IMR-90 (cell line): ENCODE results near the gene BTBD3. TPM values are rescaled to one million over a fixed set of nuclear protein-coding genes. Genes with fewer than 3 reads are reported as not detected.

Experiments
- ATAC-seq: fragments of 200-7000 bp; cut with Tn5 transposase; 2 replicates; pipeline ENCODE4 v1.9.1; 2020; ENCODE audit warnings: low read depth, mild to moderate bottlenecking, moderate library complexity
- BruUV-seq: library from RNA; stranded (reverse); fragments of 400-500 nt; replicated peaks from 2 replicates; lab custom pipeline; 2021; lab: Mats Ljungman, UMichigan
- CTCF ChIA-PET: fragments of 300-600 bp; formaldehyde crosslinking; extraction: SDS; loops from one replicate; lab custom pipeline; 2021; ENCODE audit warnings: antibody characterized with exemption; lab: Yijun Ruan, JAX
- POLR2A ChIA-PET: fragments of 300-600 bp; sonication (Branson Sonifier 250); formaldehyde crosslinking; loops from one replicate; lab custom pipeline; 2022; ENCODE audit warnings: antibody characterized with exemption; ENCODE audit not compliant: unreplicated experiment; lab: Charles Lee
- DNase-seq: peaks from one replicate; pipeline ENCODE4 v3.0.0; 2013
- H2AFZ ChIP-seq: replicated peaks from 2 replicates; pipeline ENCODE3; 2013; ENCODE audit warnings: low read length, mild to moderate bottlenecking; ENCODE audit not compliant: poor library complexity
- H2AK5ac ChIP-seq: 2 replicates; pipeline ENCODE4 v1.6.1; 2013; ENCODE audit warnings: low read depth, low read length, inconsistent platforms
- H2AK9ac ChIP-seq: replicated peaks from 2 replicates; pipeline ENCODE3; 2013; ENCODE audit warnings: mild to moderate bottlenecking, low read depth, low read length, moderate library complexity; ENCODE audit not compliant: poor library complexity
- H2BK120ac ChIP-seq: 2 replicates; pipeline ENCODE4 v1.6.1; 2013; ENCODE audit warnings: low read depth, low read length, inconsistent platforms
- H2BK15ac ChIP-seq: 3 replicates; pipeline ENCODE4 v1.6.1; 2013; ENCODE audit warnings: low read depth, low read length, inconsistent platforms
- H2BK20ac ChIP-seq: 2 replicates; pipeline ENCODE4 v1.6.1; 2013; ENCODE audit warnings: low read depth, mild to moderate bottlenecking, inconsistent platforms, low read length, moderate library complexity
- H2BK5ac ChIP-seq: 2 replicates; pipeline ENCODE4 v1.6.1; 2013; ENCODE audit warnings: mild to moderate bottlenecking, low read depth, low read length, inconsistent platforms; ENCODE audit not compliant: poor library complexity, severe bottlenecking
- H3K14ac ChIP-seq: replicated peaks from 2 replicates; pipeline ENCODE4 v1.6.1; 2013; ENCODE audit warnings: low read depth, low read length, inconsistent platforms
- H3K18ac ChIP-seq: 2 replicates; pipeline ENCODE4 v1.6.1; 2013; ENCODE audit warnings: low read depth, low read length, control low read depth
- H3K23ac ChIP-seq: 2 replicates; pipeline ENCODE4 v1.6.1; 2013; ENCODE audit warnings: low read depth, low read length, inconsistent platforms
- H3K27ac ChIP-seq: 2 replicates; pipeline ENCODE4 v1.5.1; 2013; ENCODE audit warnings: mild to moderate bottlenecking, control low read depth, low read length; ENCODE audit not compliant: insufficient read depth
- H3K27me3 ChIP-seq: 2 replicates; pipeline ENCODE4 v1.6.1; 2013; ENCODE audit warnings: low read length; ENCODE audit not compliant: control insufficient read depth, insufficient read depth
- H3K36me3 ChIP-seq: 2 replicates; pipeline ENCODE4 v1.6.1; 2013; ENCODE audit warnings: low read length, mixed read lengths; ENCODE audit not compliant: control insufficient read depth, insufficient read depth
- H3K4ac ChIP-seq: 2 replicates; pipeline ENCODE4 v1.6.1; 2013; ENCODE audit warnings: low read depth, low read length, inconsistent platforms
- H3K4me1 ChIP-seq: 2 replicates; pipeline ENCODE4 v1.6.1; 2013; ENCODE audit warnings: low read length, mixed read lengths; ENCODE audit not compliant: control insufficient read depth, insufficient read depth
- H3K4me2 ChIP-seq: 2 replicates; pipeline ENCODE4 v1.6.1; 2013; ENCODE audit warnings: low read depth, mild to moderate bottlenecking, control low read depth, low read length, moderate library complexity
- H3K4me3 ChIP-seq: 2 replicates; pipeline ENCODE4 v1.5.1; 2013; ENCODE audit warnings: low read depth, mild to moderate bottlenecking, control low read depth, low read length, moderate library complexity; ENCODE audit not compliant: insufficient read depth
- H3K56ac ChIP-seq: 2 replicates; pipeline ENCODE4 v1.6.1; 2013; ENCODE audit warnings: low read length, inconsistent platforms; ENCODE audit not compliant: insufficient read depth; ENCODE audit errors: extremely low read depth
- H3K79me1 ChIP-seq, 2 experiments: 2 replicates each; pipeline ENCODE4 v1.6.1; 2013; ENCODE audit warnings: low read length in 2 of 2, inconsistent platforms in 1 of 2, low read depth in 1 of 2
- H3K9ac ChIP-seq: 2 replicates; pipeline ENCODE4 v1.6.1; 2013; ENCODE audit warnings: low read depth, low read length, control low read depth
- H3K9me1 ChIP-seq: 2 replicates; pipeline ENCODE4 v1.6.1; 2013; ENCODE audit warnings: low read length, inconsistent platforms; ENCODE audit not compliant: insufficient read depth
- H3K9me3 ChIP-seq: 2 replicates; pipeline ENCODE4 v1.6.1; 2013; ENCODE audit warnings: low read length; ENCODE audit not compliant: control insufficient read depth, insufficient read depth
- H4K20me1 ChIP-seq: 2 replicates; pipeline ENCODE4 v1.6.1; 2013; ENCODE audit warnings: low read length, inconsistent platforms; ENCODE audit not compliant: insufficient read depth
- H4K5ac ChIP-seq: 2 replicates; pipeline ENCODE4 v1.6.1; 2013; ENCODE audit warnings: mild to moderate bottlenecking, low read depth, low read length, control low read depth
- H4K8ac ChIP-seq, 2 experiments: 2 replicates each; pipeline ENCODE4 v1.6.1; 2013; ENCODE audit warnings: low read depth in 2 of 2, low read length in 2 of 2, control low read depth in 1 of 2, inconsistent platforms in 1 of 2
- H4K91ac ChIP-seq: 2 replicates; pipeline ENCODE4 v1.6.1; 2013; ENCODE audit warnings: low read depth, low read length, inconsistent platforms; ENCODE audit not compliant: insufficient read depth
- NFE2L2 ChIP-seq: fragments of 150-350 bp; IDR thresholded peaks from 2 replicates; pipeline ENCODE4 v1.6.1; 2016; ENCODE audit warnings: low read depth, mild to moderate bottlenecking, low read length
- SMC3 ChIP-seq: fragments of 150-350 bp; IDR thresholded peaks from 2 replicates; pipeline ENCODE4 v1.6.1; 2016; ENCODE audit warnings: low read depth, mild to moderate bottlenecking, antibody characterized with exemption, low read length, moderate library complexity
- WGBS, 2 experiments: methylation state at CpG; one replicate each; pipeline versions ENCODE4 v1.1.5 to v1.1.7; 2013; ENCODE audit warnings: missing lambda C conversion rate in 2 of 2; ENCODE audit not compliant: insufficient read length in 1 of 2; ENCODE audit errors: extremely low coverage in 2 of 2; 5-methylcytosine and 5-hydroxymethylcytosine counted together
- dilution Hi-C: fragments of 300-500 bp; cut with HindIII; formaldehyde crosslinking; loops from one replicate; pipeline ENCODE4 v1.14.3; 2018; ENCODE audit warnings: low sequenced_read_pairs; ENCODE audit not compliant: unreplicated experiment
- in situ Hi-C: fragments of 300-500 bp; cut with MboI; formaldehyde crosslinking; loops from 3 replicates; pipeline ENCODE4 v1.14.3; 2019; ENCODE audit warnings: low sequenced_read_pairs, inconsistent platforms, mixed read lengths
- intact Hi-C: fragments of 100-400 bp; cut with micrococcal nuclease; formaldehyde crosslinking; loops from 2 replicates; pipeline ENCODE4 v1.10.0; 2022
- polyA plus RNA-seq, 3 experiments: library from polyadenylated mRNA; depleted of rRNA; stranded (reverse); fragments of >200 nt; gene quantifications; 2 replicates each; pipeline ENCODE4 v1.2.3, GENCODE V29; 2012; ENCODE audit warnings: low replicate concordance in 1 of 3
- total RNA-seq: library from RNA; depleted of rRNA; stranded (reverse); fragments of >200 nt; gene quantifications from 2 replicates; pipeline ENCODE4 v1.2.3, GENCODE V29; 2012
- TF ChIP-seq, protein P1 (sequence below): fragments of 150-350 bp; IDR thresholded peaks from 2 replicates; pipeline ENCODE4 v1.6.1; 2017; ENCODE audit warnings: mild to moderate bottlenecking, antibody characterized with exemption, low read length, low read depth

Gene BTBD3
- total and polyA plus RNA-seq, 2 of the 4 experiments (the other 2 are of a cell fraction), result 22.7 to 44.6 TPM

DNA sequence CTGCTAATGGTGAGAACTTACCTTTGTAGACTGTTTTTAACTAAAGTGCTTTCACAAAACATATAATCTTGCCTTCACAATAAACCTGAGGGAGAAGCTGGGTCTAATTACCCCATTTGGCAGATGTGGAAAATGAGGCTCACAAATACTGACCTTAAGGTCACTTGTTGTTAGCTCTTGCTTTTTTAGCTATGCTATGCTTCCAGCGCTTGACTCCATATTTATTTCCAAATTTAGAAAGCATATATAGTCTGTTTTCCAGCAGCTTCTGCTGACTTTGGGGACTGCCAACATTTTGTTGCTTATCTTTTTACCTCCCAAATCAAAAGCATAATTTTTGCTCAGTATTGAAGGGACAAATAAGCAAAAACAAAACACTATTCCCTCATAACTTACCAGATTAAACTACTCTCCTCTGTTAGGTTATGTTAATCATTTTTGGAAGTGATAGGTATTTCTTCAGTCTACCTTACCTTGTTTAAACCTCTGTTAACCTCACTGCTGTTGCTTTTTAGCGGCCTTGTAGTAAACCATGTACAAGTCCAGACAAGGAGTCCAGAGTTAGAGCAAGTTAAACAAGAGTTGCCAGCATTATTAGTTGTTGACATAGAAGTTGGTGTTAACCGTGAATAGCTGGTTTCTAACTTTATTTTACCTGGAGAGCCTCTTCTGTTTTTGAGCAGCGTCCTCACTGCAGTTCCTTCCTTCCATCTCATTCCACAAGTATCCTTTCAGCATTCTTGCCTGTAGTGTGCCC, 4.9 kb upstream of the BTBD3 start:
- H2AK5ac ChIP-seq, result no peak overlapping the region
- TF ChIP-seq, protein P1, sequence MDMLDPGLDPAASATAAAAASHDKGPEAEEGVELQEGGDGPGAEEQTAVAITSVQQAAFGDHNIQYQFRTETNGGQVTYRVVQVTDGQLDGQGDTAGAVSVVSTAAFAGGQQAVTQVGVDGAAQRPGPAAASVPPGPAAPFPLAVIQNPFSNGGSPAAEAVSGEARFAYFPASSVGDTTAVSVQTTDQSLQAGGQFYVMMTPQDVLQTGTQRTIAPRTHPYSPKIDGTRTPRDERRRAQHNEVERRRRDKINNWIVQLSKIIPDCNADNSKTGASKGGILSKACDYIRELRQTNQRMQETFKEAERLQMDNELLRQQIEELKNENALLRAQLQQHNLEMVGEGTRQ, result no peak
- TF ChIP-seq NFE2L2, result no peak
- TF ChIP-seq SMC3, result no peak
- H2BK15ac ChIP-seq, result no peak overlapping the region
- H4K91ac ChIP-seq, result no peak overlapping the region
- no peak overlapping the region for H2AFZ ChIP-seq
- WGBS, 2 experiments, result no CpG with 5 or more reads among the region's 4 CpGs
- no TSS peak for BruUV-seq
- dilution Hi-C loops, result no loop called here
- H3K18ac ChIP-seq, result no peak overlapping the region
- DNase-seq, result no peak
- H4K8ac ChIP-seq, result no peak overlapping the region
- no peak overlapping the region for H3K9ac ChIP-seq
- CTCF ChIA-PET, result interaction anchor here (0.8 to 1.5 kb wide), 2 partner anchors 25 to 114 kb away, joined by 3 to 4 read pairs; no protein-coding TSS in a partner anchor
- intact Hi-C loops, result no loop called here
- H3K4me3 ChIP-seq, result no peak overlapping the region
- H3K4me1 ChIP-seq, result peaks cover under 1% of the 10 kb centered on the region
- in situ Hi-C loops, result no loop called here
- H4K5ac ChIP-seq, result no peak overlapping the region
- H3K9me3 ChIP-seq, result no peaks in the 10 kb centered on the region
- no peak overlapping the region for H3K27ac ChIP-seq
- H2BK5ac ChIP-seq, result no peak overlapping the region
- 0 out of 2 replicates have a peak, but pooled peaks cover 3% of the 10 kb centered on the region for H3K9me1 ChIP-seq
- H3K36me3 ChIP-seq, result no peaks in the 10 kb centered on the region
- POLR2A ChIA-PET, result no interaction called here
- no peak overlapping the region for H2AK9ac ChIP-seq
- H2BK120ac ChIP-seq, result no peak overlapping the region
- H4K20me1 ChIP-seq, result peaks cover 7% of the 10 kb centered on the region
- H3K27me3 ChIP-seq, result no peaks in the 10 kb centered on the region
- H3K79me1 ChIP-seq, result peaks cover 28 to 45% of the 10 kb centered on the region in 2 experiments
- H3K14ac ChIP-seq, result no peak overlapping the region
- H2BK20ac ChIP-seq, result no peak overlapping the region
- no peak overlapping the region for H3K4me2 ChIP-seq
- H3K56ac ChIP-seq, result no peak overlapping the region
- no peak overlapping the region for H3K23ac ChIP-seq
- no peak for ATAC-seq
- no peak overlapping the region for H3K4ac ChIP-seq
